Stimulated activated CD8-positive, alpha-beta memory T cell treated with anti-CD3 and anti-CD28 coated beads, Interleukin-4, amount 100 ng/mL, for 48 hours (primary cell): ENCODE data around the gene ARID3C.
"Not testable (repeated sequence)": the region's sequence is repeated elsewhere in the genome, so short reads cannot be mapped to it uniquely, and the experiment has no call there.

Experiments
- DNase-seq: peaks from one replicate; pipeline ENCODE4 v3.0.0-alpha.2; 2020

Gene ARID3C

DNA sequence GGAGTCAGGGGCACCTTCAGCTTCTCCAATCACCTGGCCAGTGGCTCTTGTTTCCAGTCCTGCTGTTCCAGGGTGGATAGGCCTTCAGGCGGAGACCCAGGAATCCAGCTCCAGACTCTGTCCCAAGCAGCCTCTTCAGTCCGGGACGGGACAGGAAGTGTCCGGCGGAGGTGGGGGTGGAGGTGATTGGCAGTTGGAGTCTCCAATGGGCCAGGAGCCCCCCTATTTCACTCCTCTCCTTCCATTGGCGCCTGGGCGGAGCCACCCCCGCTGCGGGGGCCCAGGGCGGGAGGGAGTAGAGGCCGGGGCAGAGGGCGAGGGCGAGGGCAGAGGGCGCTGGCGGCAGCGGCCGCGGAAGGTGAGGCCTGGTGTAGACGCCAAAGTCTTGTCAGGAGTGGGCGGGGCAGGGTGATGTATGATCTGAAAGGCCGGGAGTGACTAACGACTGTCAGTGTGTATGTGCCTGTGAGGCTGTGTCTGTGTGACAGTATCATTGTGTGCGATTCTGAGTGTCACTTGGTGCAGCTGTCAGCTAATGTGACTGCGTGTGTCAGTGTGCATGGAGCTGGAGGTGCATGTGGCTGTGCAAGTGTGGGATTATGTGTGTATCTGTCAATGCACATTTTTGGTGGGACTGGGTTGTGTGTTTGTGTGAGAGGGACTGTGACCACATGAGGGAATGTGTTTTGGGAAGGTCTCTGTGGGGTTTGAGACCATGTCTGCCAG, 23.2 kb upstream of the ARID3C start, which contains the start of gene IL11RA:
Gene IL11RA, plus strand, starts transcription at position 310 of the 726 bp plus-strand sequence. CDS start 3,033 bp downstream, outside the sequence.
- DNase-seq, result peak; percentile 75

- DNase-seq, result no peak
These were observed 22.5 kb upstream of the ARID3C start for GRCh38 chr9:34651321-34651720.

DNA sequence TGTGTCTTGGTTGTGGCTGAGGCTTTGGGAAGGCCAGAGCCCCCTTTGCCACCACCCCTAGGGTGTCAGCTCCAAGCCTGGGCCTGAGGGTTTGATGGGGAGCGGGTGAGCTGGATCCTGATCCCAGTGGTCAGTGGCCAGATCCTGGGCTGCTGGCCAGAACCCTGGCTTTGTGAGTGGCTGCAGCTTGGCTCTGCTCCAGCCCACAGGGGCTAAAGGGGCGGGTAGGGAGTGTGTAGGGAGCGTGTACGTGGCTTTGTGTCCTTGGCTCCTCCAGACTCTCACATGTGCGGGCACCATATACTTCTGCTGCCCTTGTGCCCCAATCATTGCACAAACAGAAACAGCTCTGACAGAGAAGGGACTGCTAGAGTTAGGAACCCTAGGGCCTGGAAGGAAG, 21.9 kb upstream of the ARID3C start:
- DNase-seq, result no peak

DNA sequence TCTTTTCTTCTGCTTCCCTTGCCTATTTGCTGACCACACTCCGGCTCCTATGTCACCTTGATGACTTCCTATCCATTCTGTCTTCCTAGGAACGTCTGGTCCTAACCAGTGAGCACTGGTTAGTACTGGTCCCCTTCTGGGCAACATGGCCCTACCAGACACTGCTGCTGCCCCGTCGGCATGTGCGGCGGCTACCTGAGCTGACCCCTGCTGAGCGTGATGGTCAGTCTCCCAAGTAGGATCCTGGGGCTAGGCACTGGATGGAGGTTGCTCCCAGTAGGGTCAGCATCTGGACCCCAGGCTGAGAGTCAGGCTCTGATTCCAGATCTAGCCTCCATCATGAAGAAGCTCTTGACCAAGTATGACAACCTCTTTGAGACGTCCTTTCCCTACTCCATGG, 19.8 kb upstream of the ARID3C start:
- DNase-seq, result no peak

DNA sequence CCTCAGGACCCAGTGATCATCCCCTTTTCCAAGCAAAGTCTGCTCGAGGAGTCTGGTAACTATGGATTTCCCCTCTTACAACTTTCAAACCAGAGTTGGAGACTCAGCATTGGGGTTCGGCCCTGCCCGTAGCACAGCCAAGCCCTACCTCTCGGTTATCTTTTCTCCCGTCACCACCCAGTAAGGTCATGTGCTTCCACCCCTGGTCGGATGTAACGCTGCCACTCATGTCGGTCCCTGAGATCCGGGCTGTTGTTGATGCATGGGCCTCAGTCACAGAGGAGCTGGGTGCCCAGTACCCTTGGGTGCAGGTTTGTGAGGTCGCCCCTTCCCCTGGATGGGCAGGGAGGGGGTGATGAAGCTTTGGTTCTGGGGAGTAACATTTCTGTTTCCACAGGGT, 18.8 kb upstream of the ARID3C start:
- peak; percentile 34 for DNase-seq

DNA sequence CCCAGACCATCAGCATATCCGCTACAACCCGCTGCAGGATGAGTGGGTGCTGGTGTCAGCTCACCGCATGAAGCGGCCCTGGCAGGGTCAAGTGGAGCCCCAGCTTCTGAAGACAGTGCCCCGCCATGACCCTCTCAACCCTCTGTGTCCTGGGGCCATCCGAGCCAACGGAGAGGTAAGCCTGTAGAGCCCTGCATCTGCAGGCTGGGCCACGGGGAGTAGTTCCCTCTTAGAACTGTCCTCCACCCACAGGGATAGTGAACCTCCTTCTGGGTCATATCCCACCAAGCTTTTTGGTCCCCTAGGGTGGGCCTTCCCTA, 18.2 kb upstream of the ARID3C start:
- no peak for DNase-seq

- peak; percentile 99 for DNase-seq
These were observed 17.6 kb upstream of the ARID3C start, which contains the start of gene GALT for GRCh38 chr9:34646211-34647083. GALT (plus strand) TSS chr9:34646675; CDS start chr9:34646705, 30 bp downstream.

DNA sequence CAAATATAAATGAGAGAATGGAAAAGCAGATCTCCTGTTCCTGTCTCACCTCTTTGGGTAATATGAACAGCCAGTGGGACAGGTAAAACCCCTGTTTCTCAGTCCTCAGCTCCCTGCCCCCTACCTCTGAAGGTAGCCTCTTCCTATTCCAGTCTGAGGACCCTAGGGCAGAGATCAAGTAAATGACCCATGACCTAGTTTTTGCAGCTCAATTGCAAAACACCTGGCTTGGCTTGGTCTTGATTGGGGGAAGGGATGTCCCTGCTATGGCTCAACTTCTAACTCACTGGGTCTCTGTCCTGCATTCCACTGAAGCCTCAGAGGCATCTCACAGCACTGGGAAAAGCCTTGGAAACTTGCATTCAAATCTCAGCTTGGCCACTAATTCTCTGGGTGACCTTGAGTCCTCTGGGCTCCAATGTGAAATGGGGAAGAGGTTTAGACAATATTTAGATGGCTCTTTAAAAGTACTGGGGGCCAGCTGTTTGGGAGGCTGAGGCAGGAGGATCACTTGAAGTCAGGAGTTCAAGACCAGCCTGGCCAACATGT, 16.0 kb upstream of the ARID3C start:
- no peak for DNase-seq

DNA sequence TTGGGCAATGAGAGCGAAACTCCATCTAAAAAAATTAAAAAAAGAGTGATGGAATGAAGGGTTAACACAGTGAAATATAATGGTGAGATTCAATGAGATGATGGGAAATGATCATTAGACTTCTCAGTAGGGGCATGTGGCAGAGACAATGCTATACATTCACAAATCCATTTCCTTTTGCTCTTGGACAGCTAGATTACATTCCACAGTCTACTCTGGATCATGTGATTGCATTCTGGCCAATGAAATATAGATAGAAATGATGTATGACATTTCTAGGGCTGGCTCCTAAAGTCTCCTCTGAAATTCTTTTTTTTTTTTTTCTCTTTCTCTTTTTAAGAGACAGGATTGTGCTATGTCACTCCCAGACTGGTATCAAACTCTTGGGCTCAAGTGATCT, 13.8 kb upstream of the ARID3C start:
- no peak for DNase-seq

- DNase-seq, result not testable (repeated sequence)
These were observed 10.5 kb upstream of the ARID3C start for GRCh38 chr9:34639322-34639721.

GRCh38 chr9:34638138-34638445, 9.2 kb upstream of the ARID3C start:
- DNase-seq, result no peak

- peak; percentile 96 for DNase-seq
These were observed 8.7 kb upstream of the ARID3C start, which contains the start of gene SIGMAR1 for GRCh38 chr9:34637356-34638137. SIGMAR1 (minus strand) TSS chr9:34637787; CDS start chr9:34637697, 90 bp downstream.

GRCh38 chr9:34636791-34637355, 8.0 kb upstream of the ARID3C start:
- DNase-seq, result peak; percentile 48

- no peak for DNase-seq
These were observed 6.7 kb upstream of the ARID3C start for GRCh38 chr9:34635556-34635955.

GRCh38 chr9:34634551-34635248, 5.8 kb upstream of the ARID3C start:
- no peak for DNase-seq

GRCh38 chr9:34633851-34634550, 5.1 kb upstream of the ARID3C start:
- DNase-seq, result peak; percentile 83

- DNase-seq, result no peak
These were observed 4.3 kb upstream of the ARID3C start for GRCh38 chr9:34633166-34633565.

- no peak for DNase-seq
These were observed 1.7 kb upstream of the ARID3C start for GRCh38 chr9:34630402-34631154.

- DNase-seq, result no peak
These were observed 584 bp upstream of the ARID3C start for GRCh38 chr9:34629491-34629808.

GRCh38 chr9:34627716-34628655, 880 bp downstream of the ARID3C start:
- DNase-seq, result no peak
